GM18505 (cell line): ENCODE measurements around the gene IFI27L1.

Experiments
- ATAC-seq: cut with Tn5 transposase; IDR thresholded peaks from one replicate; pipeline ENCODE4 v1.9.1; 2021; ENCODE audit not compliant: unreplicated experiment
- POLR2A ChIP-seq: IDR thresholded peaks from 4 replicates; pipeline ENCODE4 v1.6.1; 2011; ENCODE audit warnings: borderline replicate concordance; ENCODE audit not compliant: insufficient read depth, insufficient read length; ENCODE audit errors: extremely low read depth

IFI27L1 gene

DNA sequence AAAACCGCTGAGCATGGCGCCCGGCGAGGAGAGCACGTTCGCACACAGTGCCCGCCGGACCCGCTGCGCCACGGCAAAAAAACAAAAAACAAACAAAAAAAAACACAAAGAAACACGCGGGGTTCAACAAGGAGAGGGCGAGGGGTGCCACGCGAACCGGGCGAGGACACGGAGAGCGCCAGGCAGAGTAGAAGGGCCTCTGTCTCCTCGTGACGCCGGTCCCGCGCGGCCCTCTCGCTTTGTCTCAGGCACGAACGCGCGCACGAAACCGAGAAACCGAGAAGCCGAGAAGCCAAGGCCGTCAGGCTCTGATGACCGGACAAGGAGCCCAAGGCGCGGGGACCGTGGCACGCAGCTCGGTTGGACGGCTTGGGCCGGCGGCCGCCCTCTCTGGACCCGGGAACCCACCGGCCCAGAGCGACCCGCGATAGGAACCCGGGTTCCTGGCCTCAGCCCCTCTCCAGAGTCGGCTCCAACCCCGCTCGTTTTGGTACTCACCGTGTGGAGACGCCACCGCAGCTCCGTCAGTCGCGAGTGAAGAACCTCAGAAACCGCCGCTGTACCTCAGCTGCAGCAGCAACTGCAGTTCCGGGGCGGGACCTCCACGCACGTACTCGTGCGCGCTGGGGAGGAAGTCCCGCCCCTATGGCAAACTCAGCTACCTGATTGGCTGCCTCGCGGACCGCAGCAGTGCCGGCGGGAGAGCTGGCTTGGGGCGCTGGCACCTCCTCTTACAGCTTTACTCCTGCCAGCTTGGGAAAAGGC is at the start of gene IFI27L1, which contains the start of gene DDX24:
IFI27L1 (plus strand) TSS at position 690 of the 765 bp plus-strand sequence. CDS start 15,628 bp downstream, outside the sequence.
DDX24 (minus strand) TSS at position 582 of the 765 bp plus-strand sequence. CDS start 1,460 bp downstream, outside the sequence.
- TF ChIP-seq POLR2A, result peak; percentile 94

DNA sequence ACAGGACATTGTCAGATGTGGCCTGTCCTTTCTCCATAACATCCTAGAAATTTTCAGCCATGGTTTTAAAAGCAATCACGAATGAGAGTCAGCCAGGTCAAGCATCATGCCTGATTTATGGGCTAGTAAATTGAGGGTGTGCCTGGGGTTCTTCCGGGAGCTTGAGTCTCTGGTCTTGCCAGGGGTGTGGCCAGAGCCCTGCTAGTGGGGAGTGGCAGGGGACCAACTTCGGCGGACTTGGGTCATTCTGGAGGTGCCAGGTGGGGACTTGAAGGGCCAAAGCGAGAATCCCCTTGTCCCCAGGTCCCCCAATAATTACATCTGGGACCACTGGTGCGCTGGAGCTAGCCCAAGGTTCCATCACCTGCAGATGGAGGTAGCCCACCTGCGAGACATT is 49.2 kb upstream of the IFI27L1 start:
- ATAC-seq, result no peak

More for the DNA sequence above, at the start of gene IFI27L1, which contains the start of gene DDX24:
- peak; percentile 97 for ATAC-seq

DNA sequence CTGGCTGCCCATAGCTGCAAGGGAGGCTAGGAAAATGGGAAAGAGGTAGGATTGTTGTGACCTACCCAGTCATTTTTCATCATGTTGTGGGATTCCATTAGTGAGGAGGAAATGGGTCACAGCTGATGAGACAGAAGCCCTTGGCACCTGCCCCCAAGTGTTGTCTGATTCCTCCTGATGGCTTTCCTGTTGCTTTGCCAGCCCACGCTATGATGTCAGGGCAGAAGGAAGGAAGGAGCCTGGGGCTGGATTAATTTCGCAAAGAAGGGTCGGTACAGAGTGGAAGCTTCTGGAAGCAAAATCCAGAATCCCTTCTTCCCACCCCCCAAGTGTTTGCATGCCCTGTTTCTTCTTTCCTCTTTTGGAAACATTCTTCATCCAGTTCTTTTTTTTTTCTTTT is 46.2 kb upstream of the IFI27L1 start:
- no peak for ATAC-seq
- TF ChIP-seq POLR2A, result no peak

More for the DNA sequence above, 49.2 kb upstream of the IFI27L1 start:
- TF ChIP-seq POLR2A, result no peak

DNA sequence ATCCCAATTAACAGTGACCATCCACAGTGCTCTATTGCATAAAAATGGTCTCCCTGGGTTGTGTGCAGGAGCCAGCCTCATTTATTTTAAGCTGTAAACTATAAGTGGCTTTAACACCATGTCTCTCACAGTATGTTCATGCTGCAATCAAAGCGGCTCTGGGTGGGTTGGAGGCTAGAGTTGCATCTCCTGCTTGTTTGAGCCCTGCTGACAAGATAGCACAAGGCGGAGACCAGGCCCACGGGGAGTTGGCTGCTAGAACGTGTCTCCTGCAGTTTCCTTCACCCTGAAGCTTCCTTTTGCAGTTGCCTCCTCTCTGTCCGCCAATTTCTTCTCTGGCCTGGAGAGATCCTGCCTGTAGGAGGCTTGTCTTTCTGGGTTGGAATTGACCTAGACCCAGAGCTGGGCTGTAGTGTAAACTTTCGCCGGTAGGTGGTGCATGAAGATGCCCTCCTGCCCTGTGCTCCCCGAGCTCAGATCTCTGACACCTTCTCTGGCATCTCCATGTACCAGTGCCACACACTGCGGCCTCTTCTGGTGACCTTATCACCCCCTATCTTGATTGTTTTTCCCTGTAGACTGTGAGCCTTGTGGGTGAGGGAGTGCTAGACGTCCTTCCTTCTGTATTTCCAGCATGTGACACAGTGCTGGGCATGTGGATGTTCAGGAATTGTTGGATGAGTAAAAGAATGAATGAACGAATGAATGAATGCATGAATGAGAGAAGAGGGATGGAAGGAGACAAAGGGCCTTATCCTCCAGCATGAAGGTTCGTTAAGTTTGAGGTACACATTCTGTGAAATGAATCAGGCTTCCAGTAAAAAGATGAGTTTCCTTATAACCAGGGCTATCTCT is 44.6 kb upstream of the IFI27L1 start:
- peak; percentile 87 for ATAC-seq
- no peak for TF ChIP-seq POLR2A

GRCh38 chr14:94037954-94038353 is 43.2 kb upstream of the IFI27L1 start:
- no peak for ATAC-seq
- TF ChIP-seq POLR2A, result no peak

DNA sequence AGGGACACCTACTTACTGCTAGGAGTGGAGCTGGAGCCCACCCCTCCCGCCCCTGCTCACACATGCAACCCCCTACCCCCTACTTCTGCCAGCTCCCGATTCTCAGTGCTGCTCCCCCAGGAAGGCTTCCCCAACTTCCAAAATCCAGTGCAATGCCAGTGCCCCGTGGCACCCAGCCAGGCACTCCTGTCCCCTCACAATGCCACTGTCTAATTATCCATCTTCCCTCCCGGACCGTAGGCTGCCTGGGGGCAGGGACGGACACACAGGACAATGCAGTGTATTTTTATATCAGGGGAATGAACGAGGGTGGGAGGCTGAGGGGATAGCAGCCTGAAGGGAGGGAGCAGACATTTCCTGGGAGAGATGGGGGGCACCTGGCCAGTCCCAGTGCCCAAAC is 42.6 kb upstream of the IFI27L1 start:
- ATAC-seq, result no peak
- TF ChIP-seq POLR2A, result no peak

DNA sequence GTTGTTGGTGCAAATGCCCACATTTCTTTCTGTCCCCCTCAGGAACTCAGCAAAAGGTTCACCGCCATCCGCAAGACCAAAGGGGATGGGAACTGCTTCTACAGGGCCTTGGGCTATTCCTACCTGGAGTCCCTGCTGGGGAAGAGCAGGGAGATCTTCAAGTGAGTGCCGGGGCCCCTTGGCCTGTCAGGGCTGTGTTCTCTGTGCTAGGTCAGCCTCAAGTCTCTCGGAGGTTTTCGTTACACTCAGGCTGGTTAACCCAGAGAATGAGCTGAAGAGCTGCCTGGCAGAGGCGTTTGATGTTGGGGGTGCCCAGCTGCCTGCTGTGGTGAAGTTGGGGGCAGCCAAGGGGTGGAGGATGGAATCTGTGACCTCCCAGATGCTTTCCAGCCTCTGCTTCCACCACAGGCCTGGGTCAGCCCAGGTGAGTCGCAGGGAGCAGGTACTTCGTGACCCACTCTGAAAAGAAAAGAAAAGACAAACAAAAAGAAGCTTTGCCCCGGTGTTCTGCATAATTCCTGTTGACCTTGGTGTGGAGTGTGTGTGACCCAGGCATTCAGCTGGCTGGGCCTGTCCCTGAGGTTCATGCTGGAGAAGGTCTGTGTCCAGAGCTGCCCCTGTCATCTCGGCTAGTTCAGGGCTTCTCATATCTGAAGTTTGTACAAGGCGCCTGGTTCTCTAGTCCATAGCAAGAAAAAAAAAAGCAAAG is 42.0 kb upstream of the IFI27L1 start:
- no peak for TF ChIP-seq POLR2A

DNA sequence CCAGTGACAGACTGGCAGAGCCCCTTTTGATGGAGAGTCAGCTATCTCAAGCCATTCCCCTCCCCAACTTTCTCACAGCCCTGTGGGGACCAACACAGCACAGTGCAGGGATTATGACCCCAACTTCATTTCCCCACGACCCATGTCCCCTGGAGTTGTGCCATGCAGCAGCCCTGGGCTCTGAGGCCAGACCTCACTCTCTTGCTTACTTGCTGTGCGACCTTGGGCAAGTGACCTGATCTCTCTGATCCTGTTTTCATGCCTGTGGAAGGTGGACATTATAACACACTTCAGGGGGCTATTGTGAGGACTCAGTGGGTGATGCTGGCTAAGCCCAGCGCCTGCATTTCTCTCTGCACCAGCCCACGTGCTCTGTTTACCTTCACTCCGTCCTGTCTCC is 40.9 kb upstream of the IFI27L1 start:
- no peak for TF ChIP-seq POLR2A
- ATAC-seq, result no peak

More for the DNA sequence above, 42.0 kb upstream of the IFI27L1 start:
- ATAC-seq, result no peak

- no peak for TF ChIP-seq POLR2A
- no peak for ATAC-seq
These were observed 40.3 kb upstream of the IFI27L1 start for GRCh38 chr14:94040796-94041195.

- ATAC-seq, result no peak
- TF ChIP-seq POLR2A, result no peak
These were observed 39.4 kb upstream of the IFI27L1 start for GRCh38 chr14:94041551-94042346.

DNA sequence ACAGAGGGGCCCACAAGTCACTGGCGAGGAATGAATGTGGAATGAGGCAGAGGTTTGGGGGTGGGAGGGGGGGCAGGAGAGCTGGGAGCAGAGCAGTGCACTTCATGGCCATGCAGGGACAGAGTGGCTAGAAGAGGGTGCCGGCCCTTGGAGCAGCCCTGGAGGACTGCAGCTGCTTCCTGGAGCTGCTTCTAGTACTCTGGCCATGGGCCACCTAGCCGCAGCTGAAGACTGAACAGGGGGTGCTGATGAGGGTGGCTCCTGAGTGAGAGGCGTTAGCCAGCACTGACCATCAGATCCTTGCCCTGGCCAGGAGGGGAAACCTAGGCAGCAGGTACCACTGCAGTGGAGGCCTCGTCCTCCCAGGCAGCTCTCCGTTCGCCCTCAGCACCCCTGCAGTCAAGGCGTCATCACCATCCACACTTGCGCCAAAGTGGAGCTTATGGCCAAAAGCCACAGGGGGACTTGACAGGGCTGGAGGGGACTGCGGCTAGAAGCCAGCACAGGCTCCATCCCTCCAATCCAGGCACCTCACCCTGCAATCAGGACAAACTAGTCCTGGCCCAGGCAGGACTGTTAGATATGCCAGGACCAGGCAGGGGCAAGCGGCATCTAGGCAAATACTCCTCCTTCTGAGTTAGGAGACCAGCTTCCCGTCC is 38.5 kb upstream of the IFI27L1 start:
- TF ChIP-seq POLR2A, result no peak
- ATAC-seq, result no peak
